ENCODE results near the gene MRPL43. TPM values are rescaled to one million over a fixed set of nuclear protein-coding genes. Genes with fewer than 3 reads are reported as not detected.
A peak's percentile ranks its signal among the peaks of the same experiment; 100 is the strongest.

MRPL43 gene
- total RNA-seq, 1 experiment from 2014 or later, result 69.4 TPM

GRCh38 chr10:100993986-100994708 lies 6.8 kb upstream of the MRPL43 start:
- Histone ChIP-seq H3K9me3 (replicated peaks) (no peaks in the 10 kb centered on the region), H3K4me3 (no peak overlapping the region), H3K36me3 (peaks cover 47% of the 10 kb centered on the region), H3K27me3 (replicated peaks) (no peaks in the 10 kb centered on the region), H3K4me1 (replicated peaks) (peaks cover 52% of the 10 kb centered on the region), H3K27ac (peak overlapping the region; percentile 57)
- peak in 1 of 2 experiments; percentile 65 for DNase-seq (ENCODE audit: low read depth in 1 of 2, low spot score in 2 of 2)

- no peak overlapping the region for H3K4me3 ChIP-seq
- DNase-seq (ENCODE audit: low read depth in 1 of 2, low spot score in 2 of 2), result no peak
- H3K27me3 ChIP-seq (replicated peaks), result no peaks in the 10 kb centered on the region
- no peak overlapping the region for H3K27ac ChIP-seq
- peaks cover 70% of the 10 kb centered on the region for H3K36me3 ChIP-seq
- H3K9me3 ChIP-seq (replicated peaks), result no peaks in the 10 kb centered on the region
- peaks cover 18% of the 10 kb centered on the region for H3K4me1 ChIP-seq (replicated peaks)
Measured at GRCh38 chr10:100989088-100989487, 1.8 kb upstream of the MRPL43 start.

DNA sequence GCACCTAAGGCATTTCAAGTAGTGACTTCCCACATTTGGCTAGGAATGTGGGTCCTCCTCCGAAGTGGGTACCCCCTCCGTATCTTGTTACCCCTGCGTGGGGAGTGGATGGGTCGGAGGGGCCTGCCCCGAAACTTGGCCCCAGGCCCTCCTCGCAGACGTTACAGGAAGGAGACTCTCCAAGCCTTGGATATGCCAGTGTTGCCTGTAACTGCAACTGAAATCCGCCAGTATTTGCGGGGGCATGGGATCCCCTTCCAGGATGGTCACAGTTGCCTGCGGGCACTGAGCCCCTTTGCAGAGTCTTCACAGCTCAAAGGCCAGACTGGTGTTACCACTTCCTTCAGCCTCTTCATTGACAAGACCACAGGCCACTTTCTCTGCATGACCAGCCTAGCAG lies 869 bp upstream of the MRPL43 start:
- peaks cover 61% of the 10 kb centered on the region for H3K36me3 ChIP-seq
- DNase-seq (ENCODE audit: low read depth in 1 of 2, low spot score in 2 of 2), result no peak
- H3K27me3 ChIP-seq (replicated peaks), result no peaks in the 10 kb centered on the region
- H3K4me1 ChIP-seq (replicated peaks), result peaks cover 16% of the 10 kb centered on the region
- peak overlapping the region; percentile 90 for H3K4me3 ChIP-seq
- H3K27ac ChIP-seq, result no peak overlapping the region
- no peaks in the 10 kb centered on the region for H3K9me3 ChIP-seq (replicated peaks)

DNA sequence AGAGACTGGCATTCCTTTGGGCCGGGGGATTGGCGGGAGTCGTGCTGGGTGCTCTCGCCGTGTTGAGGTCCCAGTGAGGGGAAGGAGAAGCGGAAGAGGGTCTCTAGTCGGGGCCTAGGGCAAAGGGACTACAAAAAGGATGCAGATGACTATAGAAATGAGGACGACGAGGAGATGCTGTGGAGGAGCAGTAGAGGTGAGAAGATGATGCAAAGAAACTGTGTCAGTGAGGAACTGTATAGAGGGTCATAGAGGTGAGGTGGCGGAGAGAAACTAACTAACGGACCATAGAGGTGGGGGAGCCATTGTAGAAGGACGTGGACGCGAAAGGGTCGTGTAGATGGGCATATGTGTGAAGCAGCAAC lies 370 bp upstream of the MRPL43 start:
- Histone ChIP-seq H3K4me3 (peak overlapping the region; percentile 90), H3K36me3 (peaks cover 63% of the 10 kb centered on the region), H3K9me3 (replicated peaks) (no peaks in the 10 kb centered on the region), H3K4me1 (replicated peaks) (peaks cover 16% of the 10 kb centered on the region), H3K27me3 (replicated peaks) (no peaks in the 10 kb centered on the region), H3K27ac (no peak overlapping the region)
- no peak for DNase-seq (ENCODE audit: low read depth in 1 of 2, low spot score in 2 of 2)

GRCh38 chr10:100986623-100986951 lies 710 bp downstream of the MRPL43 start:
- Histone ChIP-seq H3K27ac (no peak overlapping the region), H3K4me1 (replicated peaks) (peaks cover 16% of the 10 kb centered on the region), H3K27me3 (replicated peaks) (no peaks in the 10 kb centered on the region), H3K4me3 (peak overlapping the region; percentile 90), H3K36me3 (peaks cover 68% of the 10 kb centered on the region), H3K9me3 (replicated peaks) (no peaks in the 10 kb centered on the region)
- no peak for DNase-seq (ENCODE audit: low read depth in 1 of 2, low spot score in 2 of 2)

GRCh38 chr10:100985336-100985735 lies 2.0 kb downstream of the MRPL43 start:
- DNase-seq (ENCODE audit: low read depth in 1 of 2, low spot score in 2 of 2), result no peak
- H3K4me1 ChIP-seq (replicated peaks), result peaks cover 16% of the 10 kb centered on the region
- peaks cover 65% of the 10 kb centered on the region for H3K36me3 ChIP-seq
- H3K27me3 ChIP-seq (replicated peaks), result no peaks in the 10 kb centered on the region
- no peak overlapping the region for H3K27ac ChIP-seq
- no peaks in the 10 kb centered on the region for H3K9me3 ChIP-seq (replicated peaks)
- no peak overlapping the region for H3K4me3 ChIP-seq

DNA sequence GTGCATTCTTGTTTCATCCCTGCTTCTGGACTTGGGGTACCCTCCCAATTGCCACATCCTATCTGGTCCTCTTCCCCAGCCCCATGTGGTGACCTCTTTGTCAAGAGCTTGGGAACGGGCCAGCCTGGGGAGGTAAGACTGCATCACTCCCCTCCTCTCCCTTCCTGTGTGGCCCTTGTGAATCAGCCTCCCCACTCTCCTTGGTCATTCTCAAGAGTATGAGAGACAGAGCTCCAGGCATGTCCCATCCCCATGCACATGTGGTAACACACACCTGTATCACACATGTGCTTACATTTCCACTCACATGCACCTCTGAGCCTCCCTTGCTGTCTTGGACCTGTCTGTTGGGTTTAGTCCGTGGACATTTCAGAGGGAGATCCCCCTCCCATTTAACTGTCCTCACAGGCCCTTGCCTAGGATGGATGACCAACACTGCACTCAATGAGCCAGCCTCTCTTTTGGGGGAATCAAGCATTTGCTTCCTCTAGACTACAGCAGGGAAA lies 2.6 kb downstream of the MRPL43 start:
- no peak overlapping the region for H3K27ac ChIP-seq
- no peaks in the 10 kb centered on the region for H3K9me3 ChIP-seq (replicated peaks)
- H3K4me1 ChIP-seq (replicated peaks), result peaks cover 16% of the 10 kb centered on the region
- H3K27me3 ChIP-seq (replicated peaks), result no peaks in the 10 kb centered on the region
- H3K4me3 ChIP-seq, result no peak overlapping the region
- no peak for DNase-seq (ENCODE audit: low read depth in 1 of 2, low spot score in 2 of 2)
- peaks cover 65% of the 10 kb centered on the region for H3K36me3 ChIP-seq

GRCh38 chr10:100983868-100984671 lies 3.2 kb downstream of the MRPL43 start:
- no peak for DNase-seq (ENCODE audit: low read depth in 1 of 2, low spot score in 2 of 2)
- no peaks in the 10 kb centered on the region for H3K27me3 ChIP-seq (replicated peaks)
- peaks cover 16% of the 10 kb centered on the region for H3K4me1 ChIP-seq (replicated peaks)
- H3K9me3 ChIP-seq (replicated peaks), result no peaks in the 10 kb centered on the region
- H3K27ac ChIP-seq, result no peak overlapping the region
- peaks cover 59% of the 10 kb centered on the region for H3K36me3 ChIP-seq
- no peak overlapping the region for H3K4me3 ChIP-seq

DNA sequence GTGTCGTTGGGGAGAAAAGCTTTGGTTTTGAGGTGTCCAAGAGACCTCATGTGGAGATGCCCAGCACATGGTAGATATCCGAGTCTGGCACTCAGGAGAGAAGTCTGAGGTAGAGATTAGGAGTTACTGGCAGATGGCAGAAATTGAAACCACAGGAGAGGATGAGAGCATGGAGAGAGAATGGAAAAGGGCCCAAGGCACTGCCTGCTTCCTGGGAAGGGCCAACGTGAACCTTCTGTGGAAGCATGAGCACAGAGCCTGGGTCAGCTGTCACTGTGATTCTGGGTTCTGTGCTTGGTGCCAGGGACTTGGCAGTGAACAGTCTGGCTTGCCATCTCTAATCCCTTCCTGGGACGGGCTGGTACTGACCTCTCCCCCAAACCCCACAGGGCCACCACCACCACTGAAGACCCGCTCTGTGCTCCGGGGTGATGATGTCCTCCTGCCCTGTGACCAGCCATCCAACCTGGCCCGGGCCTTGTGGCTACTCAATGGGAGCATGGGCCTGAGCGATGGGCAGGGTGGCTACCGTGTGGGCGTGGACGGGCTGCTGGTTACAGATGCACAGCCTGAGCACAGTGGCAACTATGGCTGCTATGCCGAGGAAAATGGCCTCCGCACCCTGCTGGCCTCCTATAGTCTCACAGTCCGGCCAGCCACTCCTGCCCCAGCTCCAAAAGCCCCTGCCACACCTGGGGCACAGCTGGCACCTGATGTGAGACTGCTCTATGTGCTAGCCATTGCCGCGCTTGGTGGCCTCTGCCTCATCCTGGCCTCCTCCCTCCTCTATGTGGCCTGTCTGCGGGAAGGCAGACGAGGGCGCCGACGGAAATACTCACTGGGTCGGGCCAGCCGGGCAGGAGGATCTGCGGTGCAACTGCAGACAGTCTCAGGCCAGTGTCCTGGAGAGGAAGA lies 4.1 kb downstream of the MRPL43 start:
- H3K36me3 ChIP-seq, result peaks cover 54% of the 10 kb centered on the region
- no peak overlapping the region for H3K4me3 ChIP-seq
- no peak overlapping the region for H3K27ac ChIP-seq
- no peak for DNase-seq (ENCODE audit: low read depth in 1 of 2, low spot score in 2 of 2)
- H3K4me1 ChIP-seq (replicated peaks), result peaks cover 15% of the 10 kb centered on the region
- no peaks in the 10 kb centered on the region for H3K27me3 ChIP-seq (replicated peaks)
- H3K9me3 ChIP-seq (replicated peaks), result no peaks in the 10 kb centered on the region

DNA sequence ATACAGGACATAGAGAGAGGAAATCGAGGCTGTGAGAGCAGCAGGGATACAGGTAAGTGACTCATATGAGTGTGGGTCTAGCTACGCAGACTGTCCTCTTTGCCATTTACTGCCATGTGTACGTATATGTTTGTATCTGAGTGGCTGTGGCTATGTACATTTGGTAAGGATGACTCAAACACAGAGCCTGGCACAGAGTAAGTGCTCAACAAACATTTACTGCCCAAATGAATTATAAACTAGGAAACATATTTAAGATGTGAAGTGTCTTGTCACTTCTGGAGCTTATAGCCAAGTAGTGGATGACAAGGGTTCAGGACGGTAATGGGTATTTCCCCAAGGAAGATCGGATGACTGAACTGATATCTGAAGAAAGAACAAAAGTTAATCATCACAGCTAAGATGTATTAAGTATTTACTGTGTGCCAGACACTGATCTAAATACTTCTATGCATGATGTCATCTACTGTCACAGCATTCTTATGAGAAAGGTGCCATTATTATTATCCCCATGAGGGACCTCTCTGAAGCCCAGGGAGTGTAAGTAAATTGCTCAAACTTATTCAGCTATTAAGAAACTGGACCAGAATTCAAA lies 6.0 kb downstream of the MRPL43 start:
- Histone ChIP-seq H3K4me1 (replicated peaks) (peaks cover 3% of the 10 kb centered on the region), H3K36me3 (peaks cover 40% of the 10 kb centered on the region), H3K27me3 (replicated peaks) (no peaks in the 10 kb centered on the region), H3K9me3 (replicated peaks) (no peaks in the 10 kb centered on the region), H3K4me3 (no peak overlapping the region), H3K27ac (no peak overlapping the region)
- no peak for DNase-seq (ENCODE audit: low read depth in 1 of 2, low spot score in 2 of 2)

DNA sequence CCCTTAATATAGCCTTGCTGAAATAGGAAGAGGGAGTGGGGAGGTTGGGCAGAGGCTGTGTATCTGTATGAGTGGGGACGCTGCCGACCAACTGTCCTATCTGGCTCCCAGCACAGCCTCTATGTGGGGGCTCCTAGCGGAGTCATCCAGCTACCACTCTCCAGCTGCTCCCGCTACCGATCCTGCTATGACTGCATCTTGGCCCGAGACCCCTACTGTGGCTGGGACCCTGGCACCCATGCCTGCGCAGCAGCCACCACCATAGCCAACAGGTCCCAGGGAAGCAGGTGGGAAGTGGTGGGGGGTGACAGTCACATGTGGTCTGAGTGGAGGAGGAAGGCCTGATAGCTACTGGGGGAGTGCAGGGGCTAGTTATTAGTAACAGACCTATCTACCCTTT lies 6.6 kb downstream of the MRPL43 start:
- Histone ChIP-seq H3K36me3 (peaks cover 35% of the 10 kb centered on the region), H3K9me3 (replicated peaks) (no peaks in the 10 kb centered on the region), H3K4me3 (no peak overlapping the region), H3K4me1 (replicated peaks) (no peaks in the 10 kb centered on the region), H3K27ac (no peak overlapping the region), H3K27me3 (replicated peaks) (no peaks in the 10 kb centered on the region)
- peak in 1 of 2 experiments; percentile 28 for DNase-seq (ENCODE audit: low read depth in 1 of 2, low spot score in 2 of 2)

DNA sequence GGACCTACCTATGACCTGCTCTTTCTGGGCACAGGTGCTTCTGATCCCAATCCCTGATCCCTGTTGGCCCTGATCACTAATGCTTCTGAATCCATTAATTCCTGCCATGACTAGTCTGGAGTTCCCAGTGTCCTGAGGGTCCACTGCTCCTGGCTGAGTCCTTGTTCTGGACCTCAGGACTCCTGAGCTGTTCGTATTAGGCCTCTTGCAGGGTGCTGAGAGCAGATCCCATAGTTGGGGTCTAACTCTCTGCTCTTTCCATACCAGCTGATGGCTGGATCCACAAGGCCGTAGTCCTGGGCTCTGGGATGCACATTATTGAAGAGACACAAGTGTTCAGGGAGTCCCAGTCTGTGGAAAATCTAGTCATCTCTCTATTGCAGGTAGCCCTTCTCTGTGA lies 7.0 kb downstream of the MRPL43 start:
- peak in 1 of 2 experiments; percentile 18 for DNase-seq (ENCODE audit: low read depth in 1 of 2, low spot score in 2 of 2)
- Histone ChIP-seq H3K36me3 (peaks cover 33% of the 10 kb centered on the region), H3K4me1 (replicated peaks) (peaks cover 3% of the 10 kb centered on the region), H3K27me3 (replicated peaks) (no peaks in the 10 kb centered on the region), H3K9me3 (replicated peaks) (no peaks in the 10 kb centered on the region), H3K27ac (no peak overlapping the region), H3K4me3 (no peak overlapping the region)

- DNase-seq (ENCODE audit: low read depth in 1 of 2, low spot score in 2 of 2), result peak in 1 of 2 experiments; percentile 42
- no peaks in the 10 kb centered on the region for H3K9me3 ChIP-seq (replicated peaks)
- H3K27ac ChIP-seq, result no peak overlapping the region
- H3K27me3 ChIP-seq (replicated peaks), result no peaks in the 10 kb centered on the region
- H3K36me3 ChIP-seq, result peaks cover 29% of the 10 kb centered on the region
- peaks cover 6% of the 10 kb centered on the region for H3K4me1 ChIP-seq (replicated peaks)
- H3K4me3 ChIP-seq, result no peak overlapping the region
Measured at GRCh38 chr10:100979791-100980272, 7.5 kb downstream of the MRPL43 start.
